Measurements from ENCODE around the gene TAS2R20. TPM values are rescaled to one million over a fixed set of nuclear protein-coding genes. Genes with fewer than 3 reads are reported as not detected.
"Not testable (repeated sequence)": the region's sequence is repeated elsewhere in the genome, so short reads cannot be mapped to it uniquely, and the experiment has no call there.

Gene TAS2R20
- total RNA-seq (2012; rRNA removed) = 1.7 and 4.6 TPM in 2 replicates

- H3K9me3 ChIP-seq (replicated peaks; ENCODE audit: low read length) = no peaks in the 10 kb centered on the region
- no peak within 1 kb of the TSS for H3K4me3 ChIP-seq (ENCODE audit: low read length)
- no peak within 1 kb of the TSS for H3K4me2 ChIP-seq (ENCODE audit: low read length)
- H3K4me1 ChIP-seq (ENCODE audit: control insufficient read depth, insufficient read depth, low read length) = no peaks in the 10 kb centered on the region
- no peak within 1 kb of the TSS for H3K9ac ChIP-seq (ENCODE audit: low read depth, low read length)
- no peaks in the 10 kb centered on the region for H3K27me3 ChIP-seq (ENCODE audit: control insufficient read depth, insufficient read depth, low read length)
- peaks cover 4% of the 10 kb centered on the region for H3K36me3 ChIP-seq (ENCODE audit: insufficient read depth, low read length)
Measured at GRCh38 chr12:10998204-10998603, at the start of gene TAS2R20. TSS of gene TAS2R20 (minus strand) at chr12:10998304. CDS start at chr12:10997875, 429 bp downstream.

GRCh38 chr12:11041366-11041765 is 43.3 kb upstream of the TAS2R20 start:
- H3K4me1 ChIP-seq (ENCODE audit: control insufficient read depth, insufficient read depth, low read length); H3K9ac ChIP-seq (ENCODE audit: low read depth, low read length); H3K9me3 ChIP-seq (replicated peaks; ENCODE audit: low read length); H3K4me2 ChIP-seq (ENCODE audit: low read length); H3K4me3 ChIP-seq (ENCODE audit: low read length); H3K36me3 ChIP-seq (ENCODE audit: insufficient read depth, low read length); H3K27me3 ChIP-seq (ENCODE audit: control insufficient read depth, insufficient read depth, low read length): not testable (repeated sequence)

- no peak overlapping the region for H3K4me3 ChIP-seq (ENCODE audit: low read length)
- no peak overlapping the region for H3K9ac ChIP-seq (ENCODE audit: low read depth, low read length)
- no peaks in the 10 kb centered on the region for H3K36me3 ChIP-seq (ENCODE audit: insufficient read depth, low read length)
- H3K4me1 ChIP-seq (ENCODE audit: control insufficient read depth, insufficient read depth, low read length) = no peaks in the 10 kb centered on the region
- H3K27me3 ChIP-seq (ENCODE audit: control insufficient read depth, insufficient read depth, low read length) = no peaks in the 10 kb centered on the region
- no peaks in the 10 kb centered on the region for H3K9me3 ChIP-seq (replicated peaks; ENCODE audit: low read length)
- H3K4me2 ChIP-seq (ENCODE audit: low read length) = no peak overlapping the region
Measured at GRCh38 chr12:11040162-11040561, 42.1 kb upstream of the TAS2R20 start.

GRCh38 chr12:11039171-11039570 is 41.1 kb upstream of the TAS2R20 start:
- Histone ChIP-seq H3K4me1 (ENCODE audit: control insufficient read depth, insufficient read depth, low read length) (no peaks in the 10 kb centered on the region), H3K9me3 (replicated peaks; ENCODE audit: low read length) (no peaks in the 10 kb centered on the region), H3K27me3 (ENCODE audit: control insufficient read depth, insufficient read depth, low read length) (no peaks in the 10 kb centered on the region), H3K36me3 (ENCODE audit: insufficient read depth, low read length) (no peaks in the 10 kb centered on the region), H3K4me2 (ENCODE audit: low read length) (no peak overlapping the region), H3K9ac (ENCODE audit: low read depth, low read length) (no peak overlapping the region), H3K4me3 (ENCODE audit: low read length) (no peak overlapping the region)

- H3K9me3 ChIP-seq (replicated peaks; ENCODE audit: low read length); H3K36me3 ChIP-seq (ENCODE audit: insufficient read depth, low read length); H3K9ac ChIP-seq (ENCODE audit: low read depth, low read length); H3K4me1 ChIP-seq (ENCODE audit: control insufficient read depth, insufficient read depth, low read length); H3K4me3 ChIP-seq (ENCODE audit: low read length); H3K27me3 ChIP-seq (ENCODE audit: control insufficient read depth, insufficient read depth, low read length); H3K4me2 ChIP-seq (ENCODE audit: low read length): not testable (repeated sequence)
Measured at GRCh38 chr12:11033959-11034358, 35.9 kb upstream of the TAS2R20 start.

GRCh38 chr12:11031307-11031706 is 33.2 kb upstream of the TAS2R20 start, which contains the start of gene TAS2R31:
TSS of gene TAS2R31 (minus strand) at chr12:11031407. CDS start at chr12:11031335, 72 bp downstream.
- Histone ChIP-seq H3K4me1 (ENCODE audit: control insufficient read depth, insufficient read depth, low read length) (no peaks in the 10 kb centered on the region), H3K36me3 (ENCODE audit: insufficient read depth, low read length) (no peaks in the 10 kb centered on the region), H3K4me3 (ENCODE audit: low read length) (no peak within 1 kb of the TSS), H3K4me2 (ENCODE audit: low read length) (no peak within 1 kb of the TSS), H3K9ac (ENCODE audit: low read depth, low read length) (no peak within 1 kb of the TSS), H3K27me3 (ENCODE audit: control insufficient read depth, insufficient read depth, low read length) (no peaks in the 10 kb centered on the region), H3K9me3 (replicated peaks; ENCODE audit: low read length) (no peaks in the 10 kb centered on the region)

- H3K4me1 ChIP-seq (ENCODE audit: control insufficient read depth, insufficient read depth, low read length) = no peaks in the 10 kb centered on the region
- no peaks in the 10 kb centered on the region for H3K27me3 ChIP-seq (ENCODE audit: control insufficient read depth, insufficient read depth, low read length)
- H3K4me3 ChIP-seq (ENCODE audit: low read length) = no peak overlapping the region
Measured at GRCh38 chr12:11026118-11026517, 28.0 kb upstream of the TAS2R20 start.

GRCh38 chr12:11023387-11023786 is 25.3 kb upstream of the TAS2R20 start:
- Histone ChIP-seq H3K9me3 (replicated peaks; ENCODE audit: low read length) (no peaks in the 10 kb centered on the region), H3K4me1 (ENCODE audit: control insufficient read depth, insufficient read depth, low read length) (no peaks in the 10 kb centered on the region), H3K36me3 (ENCODE audit: insufficient read depth, low read length) (no peaks in the 10 kb centered on the region), H3K27me3 (ENCODE audit: control insufficient read depth, insufficient read depth, low read length) (no peaks in the 10 kb centered on the region), H3K4me2 (ENCODE audit: low read length) (no peak overlapping the region), H3K9ac (ENCODE audit: low read depth, low read length) (no peak overlapping the region), H3K4me3 (ENCODE audit: low read length) (no peak overlapping the region)

More at GRCh38 chr12:11026118-11026517, 28.0 kb upstream of the TAS2R20 start:
- H3K36me3 ChIP-seq (ENCODE audit: insufficient read depth, low read length) = no peaks in the 10 kb centered on the region
- H3K4me2 ChIP-seq (ENCODE audit: low read length) = no peak overlapping the region
- H3K9me3 ChIP-seq (replicated peaks; ENCODE audit: low read length) = no peaks in the 10 kb centered on the region
- H3K9ac ChIP-seq (ENCODE audit: low read depth, low read length) = no peak overlapping the region

- Histone ChIP-seq H3K4me2 (ENCODE audit: low read length) (no peak within 1 kb of the TSS), H3K27me3 (ENCODE audit: control insufficient read depth, insufficient read depth, low read length) (no peaks in the 10 kb centered on the region), H3K9ac (ENCODE audit: low read depth, low read length) (no peak within 1 kb of the TSS), H3K9me3 (replicated peaks; ENCODE audit: low read length) (no peaks in the 10 kb centered on the region), H3K4me1 (ENCODE audit: control insufficient read depth, insufficient read depth, low read length) (no peaks in the 10 kb centered on the region), H3K4me3 (ENCODE audit: low read length) (no peak within 1 kb of the TSS), H3K36me3 (ENCODE audit: insufficient read depth, low read length) (no peaks in the 10 kb centered on the region)
Measured at GRCh38 chr12:11022520-11022919, 24.4 kb upstream of the TAS2R20 start, which contains the start of gene TAS2R19. TSS of gene TAS2R19 (minus strand) at chr12:11022620. CDS start at chr12:11022571, 49 bp downstream.

- H3K36me3 ChIP-seq (ENCODE audit: insufficient read depth, low read length) = no peaks in the 10 kb centered on the region
- H3K9me3 ChIP-seq (replicated peaks; ENCODE audit: low read length) = no peaks in the 10 kb centered on the region
- H3K9ac ChIP-seq (ENCODE audit: low read depth, low read length) = no peak overlapping the region
- H3K27me3 ChIP-seq (ENCODE audit: control insufficient read depth, insufficient read depth, low read length) = no peaks in the 10 kb centered on the region
- no peak overlapping the region for H3K4me2 ChIP-seq (ENCODE audit: low read length)
- no peak overlapping the region for H3K4me3 ChIP-seq (ENCODE audit: low read length)
- H3K4me1 ChIP-seq (ENCODE audit: control insufficient read depth, insufficient read depth, low read length) = no peaks in the 10 kb centered on the region
Measured at GRCh38 chr12:11016937-11017336, 18.8 kb upstream of the TAS2R20 start.

- H3K4me1 ChIP-seq (ENCODE audit: control insufficient read depth, insufficient read depth, low read length) = no peaks in the 10 kb centered on the region
- no peaks in the 10 kb centered on the region for H3K27me3 ChIP-seq (ENCODE audit: control insufficient read depth, insufficient read depth, low read length)
- H3K36me3 ChIP-seq (ENCODE audit: insufficient read depth, low read length) = no peaks in the 10 kb centered on the region
- no peak overlapping the region for H3K4me2 ChIP-seq (ENCODE audit: low read length)
- no peaks in the 10 kb centered on the region for H3K9me3 ChIP-seq (replicated peaks; ENCODE audit: low read length)
- H3K9ac ChIP-seq (ENCODE audit: low read depth, low read length) = no peak overlapping the region
- H3K4me3 ChIP-seq (ENCODE audit: low read length) = no peak overlapping the region
Measured at GRCh38 chr12:11015775-11016430, 17.8 kb upstream of the TAS2R20 start.

- H3K9ac ChIP-seq (ENCODE audit: low read depth, low read length) = no peak overlapping the region
- H3K9me3 ChIP-seq (replicated peaks; ENCODE audit: low read length) = no peaks in the 10 kb centered on the region
- H3K27me3 ChIP-seq (ENCODE audit: control insufficient read depth, insufficient read depth, low read length) = no peaks in the 10 kb centered on the region
- H3K4me2 ChIP-seq (ENCODE audit: low read length) = no peak overlapping the region
- no peaks in the 10 kb centered on the region for H3K36me3 ChIP-seq (ENCODE audit: insufficient read depth, low read length)
- H3K4me1 ChIP-seq (ENCODE audit: control insufficient read depth, insufficient read depth, low read length) = no peaks in the 10 kb centered on the region
- H3K4me3 ChIP-seq (ENCODE audit: low read length) = no peak overlapping the region
Measured at GRCh38 chr12:11014234-11014633, 16.1 kb upstream of the TAS2R20 start.
